ENCODE measurements around the gene IL37. TPM values are rescaled to one million over a fixed set of nuclear protein-coding genes. Genes with fewer than 3 reads are reported as not detected.
"Not testable (repeated sequence)": the region's sequence is repeated elsewhere in the genome, so short reads cannot be mapped to it uniquely, and the experiment has no call there.

IL37 gene
- polyA plus RNA-seq, 1 donor from 2014 or later = not detected

DNA sequence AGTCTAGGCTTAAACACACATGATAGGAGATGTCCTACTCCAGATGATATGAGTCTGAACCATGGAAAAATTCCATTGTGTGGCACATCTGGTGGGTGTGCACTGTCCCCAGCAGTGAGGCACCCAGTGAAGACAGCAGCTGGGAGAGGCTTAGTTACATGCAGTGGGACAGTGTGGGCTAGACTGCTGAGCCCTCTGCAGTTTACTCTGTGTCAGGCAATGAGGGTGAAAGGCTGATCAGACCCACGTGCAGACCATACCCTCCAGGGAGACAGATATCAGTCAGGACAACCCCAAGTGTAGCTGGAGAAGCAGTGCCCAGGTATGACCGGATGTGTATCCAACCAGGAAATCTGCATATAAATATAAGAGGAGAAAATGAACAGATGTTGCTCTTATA, 13.4 kb downstream of the IL37 start:
- H3K27ac Mint-ChIP-seq = peak overlapping the region in 1 of 3 donors; percentile 2
- no peaks in the 10 kb centered on the region for H3K36me3 Mint-ChIP-seq
- H3K4me1 Mint-ChIP-seq = peaks cover 0 to 5% (median 2%) of the 10 kb centered on the region in 3 donors
- peaks cover 9% of the 10 kb centered on the region for H3K27me3 Mint-ChIP-seq
- peaks cover 0 to 4% (median 2%) of the 10 kb centered on the region in 3 donors for H3K9me3 Mint-ChIP-seq
- H3K4me3 Mint-ChIP-seq = no peak overlapping the region

GRCh38 chr2:112924821-112925220, 13.9 kb downstream of the IL37 start:
- Mint-ChIP-seq H3K27ac (no peak overlapping the region), H3K4me3 (no peak overlapping the region), H3K27me3 (peaks cover 9% of the 10 kb centered on the region), H3K36me3 (no peaks in the 10 kb centered on the region), H3K9me3 (peaks cover 0 to 1% (median under 1%) of the 10 kb centered on the region in 3 donors), H3K4me1 (peaks cover 0 to 5% (median 2%) of the 10 kb centered on the region in 3 donors)

DNA sequence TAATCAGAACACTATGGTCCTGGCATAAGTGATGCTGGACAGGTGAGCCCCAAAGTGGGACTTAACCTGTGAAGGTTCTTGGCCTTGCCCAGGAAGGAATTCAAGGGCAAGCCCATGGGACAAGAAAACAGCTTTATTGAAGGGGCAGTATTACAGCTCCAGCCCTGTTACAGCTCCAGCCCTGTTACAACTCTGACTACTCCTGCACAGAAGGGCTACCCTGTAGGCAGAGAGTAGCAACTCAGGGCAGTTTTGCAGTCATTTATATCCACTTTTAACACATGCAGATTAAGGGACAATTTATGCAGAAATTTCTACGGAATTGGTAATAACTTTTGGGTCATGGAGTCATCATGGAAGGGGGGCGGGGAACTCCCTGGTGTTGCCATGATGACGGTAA, 15.7 kb downstream of the IL37 start:
- Mint-ChIP-seq H3K27me3 (peaks cover 6% of the 10 kb centered on the region), H3K4me1 (peaks cover 0 to 5% (median 2%) of the 10 kb centered on the region in 3 donors), H3K4me3 (no peak overlapping the region), H3K9me3 (no peaks in the 10 kb centered on the region), H3K36me3 (no peaks in the 10 kb centered on the region), H3K27ac (no peak overlapping the region)

- Mint-ChIP-seq H3K9me3 (no peaks in the 10 kb centered on the region), H3K27ac (no peak overlapping the region), H3K4me1 (peaks cover 0 to 5% (median 2%) of the 10 kb centered on the region in 3 donors), H3K4me3 (no peak overlapping the region), H3K27me3 (peaks cover 9% of the 10 kb centered on the region), H3K36me3 (no peaks in the 10 kb centered on the region)
These were observed 16.8 kb downstream of the IL37 start for GRCh38 chr2:112927745-112928144.

DNA sequence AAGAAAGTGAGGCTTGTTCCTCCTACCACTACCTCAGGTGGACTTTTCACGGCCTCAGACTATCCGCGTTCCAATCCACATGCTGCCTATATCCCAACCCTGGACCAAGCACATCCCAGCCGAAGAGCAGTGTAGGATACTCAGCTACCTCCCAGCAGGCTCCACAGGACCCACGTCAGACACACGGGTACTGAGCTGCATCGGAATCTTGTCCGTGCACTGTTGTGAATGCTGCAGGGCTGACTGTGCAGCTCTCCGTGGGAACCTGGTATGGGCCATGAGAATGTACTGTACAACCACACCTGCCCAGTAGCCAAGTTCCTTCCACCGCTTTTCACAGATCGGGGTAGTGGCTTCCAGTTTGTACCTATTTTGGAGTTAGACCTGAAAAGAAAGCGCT, 22.3 kb downstream of the IL37 start:
- Mint-ChIP-seq H3K27ac (no peak overlapping the region), H3K9me3 (no peaks in the 10 kb centered on the region), H3K27me3 (peaks cover 3% of the 10 kb centered on the region), H3K4me1 (no peaks in the 10 kb centered on the region), H3K4me3 (no peak overlapping the region), H3K36me3 (no peaks in the 10 kb centered on the region)

GRCh38 chr2:112934117-112934516, 23.2 kb downstream of the IL37 start:
- not testable (repeated sequence) for H3K27me3 Mint-ChIP-seq, H3K27ac Mint-ChIP-seq

GRCh38 chr2:112936927-112937232, 25.9 kb downstream of the IL37 start:
- peaks cover 4% of the 10 kb centered on the region for H3K27me3 Mint-ChIP-seq
- H3K36me3 Mint-ChIP-seq = no peaks in the 10 kb centered on the region
- no peak overlapping the region for H3K27ac Mint-ChIP-seq
- no peaks in the 10 kb centered on the region for H3K9me3 Mint-ChIP-seq
- no peaks in the 10 kb centered on the region for H3K4me1 Mint-ChIP-seq
- H3K4me3 Mint-ChIP-seq = no peak overlapping the region

More at GRCh38 chr2:112934117-112934516, 23.2 kb downstream of the IL37 start:
- not testable (repeated sequence) for H3K4me3 Mint-ChIP-seq, H3K36me3 Mint-ChIP-seq, H3K9me3 Mint-ChIP-seq, H3K4me1 Mint-ChIP-seq

- no peaks in the 10 kb centered on the region for H3K9me3 Mint-ChIP-seq
- no peaks in the 10 kb centered on the region for H3K4me1 Mint-ChIP-seq
- no peaks in the 10 kb centered on the region for H3K36me3 Mint-ChIP-seq
- H3K4me3 Mint-ChIP-seq = no peak overlapping the region
- peak overlapping the region in 1 of 3 donors; percentile 46 for H3K27ac Mint-ChIP-seq
- H3K27me3 Mint-ChIP-seq = peaks cover 3% of the 10 kb centered on the region
These were observed 27.9 kb downstream of the IL37 start for GRCh38 chr2:112938904-112939303.

- no peak overlapping the region for H3K4me3 Mint-ChIP-seq
- no peaks in the 10 kb centered on the region for H3K9me3 Mint-ChIP-seq
- H3K36me3 Mint-ChIP-seq = no peaks in the 10 kb centered on the region
- H3K27ac Mint-ChIP-seq = no peak overlapping the region
- H3K27me3 Mint-ChIP-seq = peaks cover 3% of the 10 kb centered on the region
- H3K4me1 Mint-ChIP-seq = no peaks in the 10 kb centered on the region
These were observed 28.5 kb downstream of the IL37 start for GRCh38 chr2:112939425-112939824.

GRCh38 chr2:112940859-112941625, 30.1 kb downstream of the IL37 start:
- H3K27me3 Mint-ChIP-seq = peaks cover 3% of the 10 kb centered on the region
- no peak overlapping the region for H3K4me3 Mint-ChIP-seq
- H3K4me1 Mint-ChIP-seq = no peaks in the 10 kb centered on the region
- no peaks in the 10 kb centered on the region for H3K36me3 Mint-ChIP-seq
- peaks cover 0 to 2% (median 0%) of the 10 kb centered on the region in 3 donors for H3K9me3 Mint-ChIP-seq
- no peak overlapping the region for H3K27ac Mint-ChIP-seq

- H3K9me3 Mint-ChIP-seq = peaks cover 0 to 2% (median 0%) of the 10 kb centered on the region in 3 donors
- peaks cover 3% of the 10 kb centered on the region for H3K27me3 Mint-ChIP-seq
- no peak overlapping the region for H3K4me3 Mint-ChIP-seq
- no peak overlapping the region for H3K27ac Mint-ChIP-seq
- no peaks in the 10 kb centered on the region for H3K36me3 Mint-ChIP-seq
- no peaks in the 10 kb centered on the region for H3K4me1 Mint-ChIP-seq
These were observed 31.0 kb downstream of the IL37 start for GRCh38 chr2:112941753-112942653.

GRCh38 chr2:112942654-112943002, 31.7 kb downstream of the IL37 start:
- Mint-ChIP-seq H3K27ac (no peak overlapping the region), H3K36me3 (no peaks in the 10 kb centered on the region), H3K4me3 (no peak overlapping the region), H3K27me3 (peaks cover 3% of the 10 kb centered on the region), H3K4me1 (no peaks in the 10 kb centered on the region), H3K9me3 (peaks cover 0 to 2% (median 0%) of the 10 kb centered on the region in 3 donors)

- H3K4me3 Mint-ChIP-seq = peak overlapping the region in 1 of 4 donors; percentile 29
- H3K4me1 Mint-ChIP-seq = no peaks in the 10 kb centered on the region
- H3K27me3 Mint-ChIP-seq = peaks cover 2% of the 10 kb centered on the region
- peaks cover 0 to 4% (median 0%) of the 10 kb centered on the region in 3 donors for H3K9me3 Mint-ChIP-seq
- no peak overlapping the region for H3K27ac Mint-ChIP-seq
- H3K36me3 Mint-ChIP-seq = no peaks in the 10 kb centered on the region
These were observed 34.0 kb downstream of the IL37 start for GRCh38 chr2:112944971-112945370.

DNA sequence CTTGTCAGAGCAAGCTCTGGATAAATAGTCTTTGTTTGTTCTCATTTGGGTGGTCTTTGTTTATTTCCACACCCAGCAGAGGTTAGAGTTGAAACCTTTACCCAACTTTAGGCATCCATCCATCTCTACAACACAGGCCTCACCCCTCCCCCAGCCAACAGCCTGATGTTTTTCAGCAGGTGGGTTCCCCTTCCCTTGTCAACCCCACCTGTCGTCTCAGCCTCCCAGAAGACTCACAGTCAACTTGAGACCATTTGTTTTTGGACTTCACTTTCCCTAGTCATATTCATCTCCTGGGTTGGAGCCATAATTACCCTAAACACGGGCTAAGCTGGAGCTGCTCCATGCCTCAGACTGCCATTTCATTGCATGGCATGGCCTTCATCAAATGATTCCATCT, 35.1 kb downstream of the IL37 start:
- H3K4me3 Mint-ChIP-seq = no peak overlapping the region
- no peaks in the 10 kb centered on the region for H3K36me3 Mint-ChIP-seq
- peaks cover 0 to 4% (median 0%) of the 10 kb centered on the region in 3 donors for H3K9me3 Mint-ChIP-seq
- H3K27me3 Mint-ChIP-seq = peaks cover 2% of the 10 kb centered on the region
- H3K4me1 Mint-ChIP-seq = no peaks in the 10 kb centered on the region
- H3K27ac Mint-ChIP-seq = no peak overlapping the region

- Mint-ChIP-seq H3K27me3 (peaks cover 7% of the 10 kb centered on the region), H3K36me3 (no peaks in the 10 kb centered on the region), H3K4me1 (no peaks in the 10 kb centered on the region), H3K9me3 (peaks cover 0 to 9% (median 6%) of the 10 kb centered on the region in 3 donors), H3K4me3 (no peak overlapping the region), H3K27ac (no peak overlapping the region)
These were observed 36.4 kb downstream of the IL37 start for GRCh38 chr2:112947374-112947773.
